ENCODE data around the gene TRAF1. TPM values are rescaled to one million over a fixed set of nuclear protein-coding genes. Genes with fewer than 3 reads are reported as not detected.

TRAF1 gene
- total and polyA plus RNA-seq, 2 donors (not counting 1 experiment from before 2014, with no cell fraction given): 12.2 to 19.5 TPM

GRCh38 chr9:120890320-120891244 lies 36.0 kb downstream of the TRAF1 start:
- ATAC-seq (ENCODE audit: low read depth) (no peak), DNase-seq (no peak)
- no peak overlapping the region for H3K9ac ChIP-seq (ENCODE audit: low read length)
- H3K27ac Mint-ChIP-seq: no peak overlapping the region
- H3K4me1 ChIP-seq (ENCODE audit: control insufficient read depth in 2 of 2, insufficient read depth in 2 of 2, low read length in 2 of 2): peaks cover 49 to 52% of the 10 kb centered on the region in 2 donors
- POLR2A ChIA-PET: interaction anchor here (0.6 to 0.7 kb wide), 2 partner anchors 18 to 36 kb away, joined by 7 to 9 read pairs; no protein-coding TSS in a partner anchor
- H3K27me3 Mint-ChIP-seq: no peaks in the 10 kb centered on the region
- no peaks in the 10 kb centered on the region for H3K9me3 ChIP-seq (ENCODE audit: control extremely low read depth in 1 of 3, control insufficient read depth in 2 of 3, insufficient read depth in 1 of 3, low read length in 2 of 3)
- peaks cover 52% of the 10 kb centered on the region for H3K4me1 Mint-ChIP-seq
- H3K27ac ChIP-seq (ENCODE audit: low read length in 2 of 2): no peak overlapping the region
- H3K27me3 ChIP-seq (replicated peaks in 1 of 4; ENCODE audit: control extremely low read depth in 1 of 4, control insufficient read depth in 3 of 4, insufficient read depth in 4 of 4, low read length in 3 of 4): no peaks in the 10 kb centered on the region
- TF ChIP-seq, protein P1, sequence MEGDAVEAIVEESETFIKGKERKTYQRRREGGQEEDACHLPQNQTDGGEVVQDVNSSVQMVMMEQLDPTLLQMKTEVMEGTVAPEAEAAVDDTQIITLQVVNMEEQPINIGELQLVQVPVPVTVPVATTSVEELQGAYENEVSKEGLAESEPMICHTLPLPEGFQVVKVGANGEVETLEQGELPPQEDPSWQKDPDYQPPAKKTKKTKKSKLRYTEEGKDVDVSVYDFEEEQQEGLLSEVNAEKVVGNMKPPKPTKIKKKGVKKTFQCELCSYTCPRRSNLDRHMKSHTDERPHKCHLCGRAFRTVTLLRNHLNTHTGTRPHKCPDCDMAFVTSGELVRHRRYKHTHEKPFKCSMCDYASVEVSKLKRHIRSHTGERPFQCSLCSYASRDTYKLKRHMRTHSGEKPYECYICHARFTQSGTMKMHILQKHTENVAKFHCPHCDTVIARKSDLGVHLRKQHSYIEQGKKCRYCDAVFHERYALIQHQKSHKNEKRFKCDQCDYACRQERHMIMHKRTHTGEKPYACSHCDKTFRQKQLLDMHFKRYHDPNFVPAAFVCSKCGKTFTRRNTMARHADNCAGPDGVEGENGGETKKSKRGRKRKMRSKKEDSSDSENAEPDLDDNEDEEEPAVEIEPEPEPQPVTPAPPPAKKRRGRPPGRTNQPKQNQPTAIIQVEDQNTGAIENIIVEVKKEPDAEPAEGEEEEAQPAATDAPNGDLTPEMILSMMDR (IDR thresholded peaks at IDR 0.05): no peak
- no peak for TF ChIP-seq EZH2 (IDR thresholded peaks at IDR 0.05; ENCODE audit: borderline replicate concordance, insufficient read depth, low read depth, low read length, poor library complexity, severe bottlenecking)
- H3K79me2 ChIP-seq (ENCODE audit: control insufficient read depth, insufficient read depth, low read length): no peaks in the 10 kb centered on the region
- CTCF ChIA-PET: interaction anchor here (0.9 to 3.1 kb wide), 6 partner anchors 13 to 43 kb away, joined by 3 to 10 read pairs (median 5); no protein-coding TSS in a partner anchor
- H3K4me3 Mint-ChIP-seq: no peak overlapping the region
- H3K4me2 ChIP-seq (replicated peaks; ENCODE audit: low read depth, low read length, poor library complexity, severe bottlenecking): peak overlapping the region; percentile 52
- peaks cover 6% of the 10 kb centered on the region for H4K20me1 ChIP-seq (ENCODE audit: control insufficient read depth, insufficient read depth, low read length, poor library complexity, severe bottlenecking)
- H3K9me3 Mint-ChIP-seq (ENCODE audit: insufficient read depth): no peaks in the 10 kb centered on the region
- WGBS (ENCODE audit: insufficient coverage): 97% methylated on average over 5 of the region's 14 CpGs
- intact Hi-C loops (cut with micrococcal nuclease): no loop called here
- no peak overlapping the region for H3K4me3 ChIP-seq (ENCODE audit: control extremely low read depth in 1 of 5, extremely low read depth in 1 of 5, insufficient read depth in 1 of 5, low read depth in 2 of 5, low read length in 4 of 5)
- no peak overlapping the region for H2AFZ ChIP-seq (ENCODE audit: insufficient read depth, low read depth, low read length, poor library complexity, severe bottlenecking)
- no peaks in the 10 kb centered on the region for H3K36me3 ChIP-seq (replicated peaks in 1 of 2; ENCODE audit: control extremely low read depth in 1 of 2, control insufficient read depth in 1 of 2, extremely low read depth in 1 of 2, insufficient read depth in 2 of 2, low read length in 1 of 2)

All from B cell (primary cell).